Keratinocyte (primary cell): Measurements from ENCODE around the gene B9D1.

Source experiments
- EZH2 ChIP-seq: IDR thresholded peaks from one replicate; pipeline ENCODE4 v1.6.1; 2012; ENCODE audit warnings: inconsistent platforms, mild to moderate bottlenecking, low read length, moderate library complexity
- TF ChIP-seq, protein P1 (sequence below), 3 experiments: IDR thresholded peaks in 1 of 3; conservative IDR thresholded peaks in 1 of 3; optimal IDR thresholded peaks in 1 of 3; 2 replicates in 2 of 3; 3 replicates in 1 of 3; pipeline versions ENCODE3 to v1.5.1; 2011; ENCODE audit warnings: low read length in 3 of 3, mild to moderate bottlenecking in 3 of 3, moderate library complexity in 2 of 3, control low read depth in 1 of 3, inconsistent platforms in 1 of 3; ENCODE audit not compliant: insufficient read depth in 2 of 3; ENCODE audit errors: extremely low read depth in 1 of 3

DNA sequence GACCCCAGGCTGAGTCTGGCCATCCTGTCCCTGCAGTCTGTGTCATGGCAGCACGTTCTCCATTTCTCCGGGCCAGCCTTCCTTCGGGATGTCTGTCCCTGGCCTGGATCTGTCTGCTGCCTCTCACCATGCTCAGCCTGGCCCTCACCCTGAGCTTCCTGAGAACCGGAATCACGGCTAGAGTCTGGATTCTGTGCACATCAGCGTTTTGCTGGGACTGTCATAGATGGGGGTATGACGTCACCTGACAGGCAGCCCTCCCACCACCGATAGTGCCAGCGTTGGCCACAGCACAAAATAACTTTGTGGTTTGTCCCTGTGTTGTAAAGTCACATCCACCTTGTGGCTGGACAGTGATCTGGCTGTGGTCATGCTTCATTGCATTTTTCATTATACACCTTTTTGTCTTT lies 59.2 kb downstream of the B9D1 start:
- TF ChIP-seq, protein P1, sequence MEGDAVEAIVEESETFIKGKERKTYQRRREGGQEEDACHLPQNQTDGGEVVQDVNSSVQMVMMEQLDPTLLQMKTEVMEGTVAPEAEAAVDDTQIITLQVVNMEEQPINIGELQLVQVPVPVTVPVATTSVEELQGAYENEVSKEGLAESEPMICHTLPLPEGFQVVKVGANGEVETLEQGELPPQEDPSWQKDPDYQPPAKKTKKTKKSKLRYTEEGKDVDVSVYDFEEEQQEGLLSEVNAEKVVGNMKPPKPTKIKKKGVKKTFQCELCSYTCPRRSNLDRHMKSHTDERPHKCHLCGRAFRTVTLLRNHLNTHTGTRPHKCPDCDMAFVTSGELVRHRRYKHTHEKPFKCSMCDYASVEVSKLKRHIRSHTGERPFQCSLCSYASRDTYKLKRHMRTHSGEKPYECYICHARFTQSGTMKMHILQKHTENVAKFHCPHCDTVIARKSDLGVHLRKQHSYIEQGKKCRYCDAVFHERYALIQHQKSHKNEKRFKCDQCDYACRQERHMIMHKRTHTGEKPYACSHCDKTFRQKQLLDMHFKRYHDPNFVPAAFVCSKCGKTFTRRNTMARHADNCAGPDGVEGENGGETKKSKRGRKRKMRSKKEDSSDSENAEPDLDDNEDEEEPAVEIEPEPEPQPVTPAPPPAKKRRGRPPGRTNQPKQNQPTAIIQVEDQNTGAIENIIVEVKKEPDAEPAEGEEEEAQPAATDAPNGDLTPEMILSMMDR (optimal IDR thresholded peaks at IDR 0.05 in 1 of 3, IDR thresholded peaks at IDR 0.05 in 1 of 3, conservative IDR thresholded peaks at IDR 0.05 in 1 of 3; ENCODE audit: extremely low read depth in 1 of 3, insufficient read depth in 2 of 3, low read length in 3 of 3) = no peak
- no peak for TF ChIP-seq EZH2
